ENCODE results near the gene FAM184A.

The FAM184A gene

GRCh38 chr6:119061215-119061614 lies 17.2 kb downstream of the FAM184A start:
- in situ Hi-C loops (cut with HindIII; ENCODE audit: low sequenced_read_pairs) = no loop called here

- in situ Hi-C loops (cut with HindIII; ENCODE audit: low sequenced_read_pairs) = no loop called here
These were observed 18.1 kb downstream of the FAM184A start for GRCh38 chr6:119060255-119060907.

- in situ Hi-C loops (cut with HindIII; ENCODE audit: low sequenced_read_pairs) = no loop called here
These were observed 23.4 kb downstream of the FAM184A start for GRCh38 chr6:119055069-119055468.

- in situ Hi-C loops (cut with HindIII; ENCODE audit: low sequenced_read_pairs) = no loop called here
These were observed 25.5 kb downstream of the FAM184A start for GRCh38 chr6:119052987-119053386.

- in situ Hi-C loops (cut with HindIII; ENCODE audit: low sequenced_read_pairs) = no loop called here
These were observed 26.1 kb downstream of the FAM184A start for GRCh38 chr6:119052292-119052889.

GRCh38 chr6:119044255-119044654 lies 34.2 kb downstream of the FAM184A start:
- in situ Hi-C loops (cut with HindIII; ENCODE audit: low sequenced_read_pairs) = no loop called here

GRCh38 chr6:119043783-119044182 lies 34.7 kb downstream of the FAM184A start:
- in situ Hi-C loops (cut with HindIII; ENCODE audit: low sequenced_read_pairs) = no loop called here

- in situ Hi-C loops (cut with HindIII; ENCODE audit: low sequenced_read_pairs) = no loop called here
These were observed 35.2 kb downstream of the FAM184A start for GRCh38 chr6:119043265-119043664.

- in situ Hi-C loops (cut with HindIII; ENCODE audit: low sequenced_read_pairs) = no loop called here
These were observed 37.8 kb downstream of the FAM184A start for GRCh38 chr6:119040636-119041035.

GRCh38 chr6:119040229-119040628 lies 38.2 kb downstream of the FAM184A start:
- in situ Hi-C loops (cut with HindIII; ENCODE audit: low sequenced_read_pairs) = no loop called here

GRCh38 chr6:119037941-119038623 lies 40.4 kb downstream of the FAM184A start:
- in situ Hi-C loops (cut with HindIII; ENCODE audit: low sequenced_read_pairs) = no loop called here

- in situ Hi-C loops (cut with HindIII; ENCODE audit: low sequenced_read_pairs) = no loop called here
These were observed 41.2 kb downstream of the FAM184A start for GRCh38 chr6:119037264-119037663.

- in situ Hi-C loops (cut with HindIII; ENCODE audit: low sequenced_read_pairs) = no loop called here
These were observed 42.4 kb downstream of the FAM184A start for GRCh38 chr6:119036081-119036480.

GRCh38 chr6:119035459-119035858 lies 43.0 kb downstream of the FAM184A start:
- in situ Hi-C loops (cut with HindIII; ENCODE audit: low sequenced_read_pairs) = no loop called here

GRCh38 chr6:119034827-119035458 lies 43.5 kb downstream of the FAM184A start:
- in situ Hi-C loops (cut with HindIII; ENCODE audit: low sequenced_read_pairs) = no loop called here

- in situ Hi-C loops (cut with HindIII; ENCODE audit: low sequenced_read_pairs) = no loop called here
These were observed 46.0 kb downstream of the FAM184A start for GRCh38 chr6:119032428-119032827.

- in situ Hi-C loops (cut with HindIII; ENCODE audit: low sequenced_read_pairs) = no loop called here
These were observed 47.7 kb downstream of the FAM184A start for GRCh38 chr6:119030759-119031158.

GRCh38 chr6:119028091-119028490 lies 50.4 kb downstream of the FAM184A start:
- in situ Hi-C loops (cut with HindIII; ENCODE audit: low sequenced_read_pairs) = loop anchor here (5.0 kb wide), 1 partner anchor 56 kb away; no protein-coding TSS in a partner anchor

- in situ Hi-C loops (cut with HindIII; ENCODE audit: low sequenced_read_pairs) = loop anchor here (5.0 kb wide), 1 partner anchor 55 kb away; no protein-coding TSS in a partner anchor
These were observed 51.0 kb downstream of the FAM184A start for GRCh38 chr6:119027465-119027864.

- in situ Hi-C loops (cut with HindIII; ENCODE audit: low sequenced_read_pairs) = loop anchor here (5.0 kb wide), 1 partner anchor 55 kb away; no protein-coding TSS in a partner anchor
These were observed 51.6 kb downstream of the FAM184A start for GRCh38 chr6:119026822-119027221.

GRCh38 chr6:119025793-119026192 lies 52.7 kb downstream of the FAM184A start:
- in situ Hi-C loops (cut with HindIII; ENCODE audit: low sequenced_read_pairs) = loop anchor here (5.0 kb wide), 1 partner anchor 53 kb away; no protein-coding TSS in a partner anchor

Measured in endothelial cell of hepatic sinusoid (primary cell).